DOHH2 (cell line): Measurements from ENCODE around the gene RPTOR.

Experiments
- EZH2phosphoT487 ChIP-seq: fragments of 200-600 bp; sonication (generic); IDR thresholded peaks from 2 replicates; pipeline ENCODE4 v1.6.1; 2017; ENCODE audit warnings: borderline replicate concordance, mild to moderate bottlenecking, antibody characterized with exemption, low read length, moderate library complexity, mixed read lengths
- TF ChIP-seq, protein P1 (sequence below): fragments of 200-600 bp; sonication (generic); IDR thresholded peaks from one replicate; pipeline ENCODE4 v1.5.1; 2014; ENCODE audit warnings: antibody characterized with exemption, mild to moderate bottlenecking, low read depth, low read length; ENCODE audit not compliant: poor library complexity, severe bottlenecking

DNA sequence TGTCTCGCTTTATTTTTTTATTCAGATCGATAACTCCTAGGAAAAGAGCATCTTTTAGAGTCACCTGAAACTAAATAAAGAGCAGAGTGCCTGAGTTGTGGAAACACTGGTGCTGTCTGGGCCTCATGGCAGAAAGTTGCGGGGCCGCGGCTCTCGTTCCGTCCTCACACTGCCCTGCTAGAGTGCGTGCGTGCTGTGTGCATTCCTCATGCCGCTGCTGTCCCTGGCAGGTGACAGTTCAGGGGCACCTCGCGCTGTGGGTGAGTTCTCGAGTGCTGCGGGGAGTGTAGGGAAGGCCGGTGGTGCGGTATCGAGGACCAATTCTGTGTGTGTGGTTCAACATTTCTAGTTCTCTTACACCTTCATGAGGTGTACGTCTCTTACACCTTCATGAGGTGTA lies 136.6 kb downstream of the RPTOR start:
- TF ChIP-seq, protein P1, sequence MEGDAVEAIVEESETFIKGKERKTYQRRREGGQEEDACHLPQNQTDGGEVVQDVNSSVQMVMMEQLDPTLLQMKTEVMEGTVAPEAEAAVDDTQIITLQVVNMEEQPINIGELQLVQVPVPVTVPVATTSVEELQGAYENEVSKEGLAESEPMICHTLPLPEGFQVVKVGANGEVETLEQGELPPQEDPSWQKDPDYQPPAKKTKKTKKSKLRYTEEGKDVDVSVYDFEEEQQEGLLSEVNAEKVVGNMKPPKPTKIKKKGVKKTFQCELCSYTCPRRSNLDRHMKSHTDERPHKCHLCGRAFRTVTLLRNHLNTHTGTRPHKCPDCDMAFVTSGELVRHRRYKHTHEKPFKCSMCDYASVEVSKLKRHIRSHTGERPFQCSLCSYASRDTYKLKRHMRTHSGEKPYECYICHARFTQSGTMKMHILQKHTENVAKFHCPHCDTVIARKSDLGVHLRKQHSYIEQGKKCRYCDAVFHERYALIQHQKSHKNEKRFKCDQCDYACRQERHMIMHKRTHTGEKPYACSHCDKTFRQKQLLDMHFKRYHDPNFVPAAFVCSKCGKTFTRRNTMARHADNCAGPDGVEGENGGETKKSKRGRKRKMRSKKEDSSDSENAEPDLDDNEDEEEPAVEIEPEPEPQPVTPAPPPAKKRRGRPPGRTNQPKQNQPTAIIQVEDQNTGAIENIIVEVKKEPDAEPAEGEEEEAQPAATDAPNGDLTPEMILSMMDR, result no peak
- no peak for TF ChIP-seq EZH2phosphoT487
